NCI-H524 treated with DMSO at 0.1 percent for 48 hours (cell line): ENCODE measurements around the gene VPS9D1.
"Not testable (repeated sequence)": the region's sequence is repeated elsewhere in the genome, so short reads cannot be mapped to it uniquely, and the experiment has no call there.

Experiments used
- DNase-seq: peaks from one replicate; lab custom pipeline; 2025; lab: John Stamatoyannopoulos, UW

The VPS9D1 gene

DNA sequence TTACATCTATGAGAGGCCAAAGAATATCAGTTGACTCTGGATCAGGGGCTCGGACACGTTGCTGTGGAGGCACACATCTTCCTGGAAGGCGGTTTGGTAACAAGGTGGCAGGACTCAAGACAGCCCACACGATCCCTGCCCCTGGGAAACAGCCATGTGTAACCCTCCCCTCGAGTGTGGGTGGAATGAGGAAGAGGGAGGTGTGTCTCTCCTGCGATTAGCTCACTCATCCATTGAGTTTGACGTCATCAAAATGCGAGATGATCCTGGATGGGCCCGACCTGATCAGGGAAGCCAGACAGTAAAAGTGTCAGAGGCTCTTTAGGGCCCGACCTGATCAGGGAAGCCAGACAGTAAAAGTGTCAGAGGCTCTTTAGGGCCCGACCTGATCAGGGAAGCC is 56.5 kb downstream of the VPS9D1 start:
- not testable (repeated sequence) for DNase-seq

DNA sequence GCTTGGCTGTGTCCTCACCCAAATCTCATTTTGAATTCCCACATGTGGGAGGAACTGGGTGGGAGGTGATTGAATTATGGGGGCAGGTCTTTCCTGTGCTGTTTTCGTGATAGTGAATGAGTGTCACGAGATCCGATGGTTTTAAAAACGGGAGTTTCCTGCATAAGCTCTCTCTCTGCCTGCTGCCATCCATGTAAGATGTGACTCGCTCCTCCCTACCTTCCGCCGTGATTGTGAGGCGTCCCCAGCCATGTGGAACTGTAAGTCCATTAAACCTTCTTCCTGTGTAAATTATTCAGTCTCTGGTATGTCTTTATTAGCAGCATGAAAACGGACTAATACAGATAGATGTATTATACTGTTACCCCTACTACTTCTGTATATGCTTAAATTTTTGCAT is 59.5 kb downstream of the VPS9D1 start:
- no peak for DNase-seq

GRCh38 chr16:89660146-89660545 is 60.6 kb downstream of the VPS9D1 start:
- DNase-seq = no peak

- no peak for DNase-seq
These were observed 62.3 kb downstream of the VPS9D1 start for GRCh38 chr16:89658221-89658879.

DNA sequence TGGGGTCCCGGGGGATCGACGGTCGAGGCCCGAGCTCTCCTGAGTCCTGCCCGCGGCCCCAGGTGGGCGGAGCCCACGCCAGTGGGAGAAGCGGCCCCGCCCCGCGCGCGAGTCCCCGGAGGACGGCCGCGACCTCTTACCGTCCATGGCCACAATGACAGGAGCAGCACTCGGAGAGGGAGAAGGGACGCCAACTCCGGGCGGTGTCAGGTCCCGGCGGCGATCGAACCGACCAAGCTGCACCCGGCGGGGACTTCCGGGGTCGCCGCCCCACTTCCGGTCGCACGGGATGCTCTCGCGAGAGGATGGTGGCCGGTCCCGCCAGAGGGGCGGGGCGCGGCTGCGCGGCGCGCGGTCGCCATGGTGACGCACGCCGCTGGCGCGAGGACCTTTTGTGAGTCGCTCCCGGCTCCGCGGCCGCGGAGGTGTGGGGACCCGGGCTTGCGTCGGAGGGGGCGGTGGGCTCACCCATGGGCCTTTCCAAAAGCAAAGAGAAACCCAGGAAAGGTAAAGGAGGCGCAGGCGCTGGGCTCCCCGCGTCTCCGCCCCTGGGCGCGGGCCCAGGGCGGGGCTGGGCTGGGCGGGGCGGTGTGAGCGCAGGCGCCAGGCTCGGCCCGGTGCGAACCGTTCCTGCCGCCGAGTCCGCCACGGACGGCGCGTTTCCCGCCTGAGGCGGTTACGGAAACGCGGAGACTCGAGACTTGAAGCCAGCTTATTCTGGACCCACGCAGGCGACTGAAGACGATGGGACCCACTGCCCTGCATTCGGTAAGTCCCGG is 63.1 kb downstream of the VPS9D1 start, which contains the start of the genes CHMP1A and SPATA33:
Gene CHMP1A, minus strand, starts transcription at position 267 of the 779 bp plus-strand sequence. Its CDS starts 120 bp downstream, at position 147.
Gene SPATA33, plus strand, starts transcription at position 395 of the 779 bp plus-strand sequence. Its CDS starts 76 bp downstream, at position 471.
- DNase-seq = peak; percentile 52
